ENCODE results near the gene TMOD2. TPM values are rescaled to one million over a fixed set of nuclear protein-coding genes. Genes with fewer than 3 reads are reported as not detected.

TMOD2 gene
- total RNA-seq, 2 experiments from 2014 or later, result 6.2 to 6.5 TPM

DNA sequence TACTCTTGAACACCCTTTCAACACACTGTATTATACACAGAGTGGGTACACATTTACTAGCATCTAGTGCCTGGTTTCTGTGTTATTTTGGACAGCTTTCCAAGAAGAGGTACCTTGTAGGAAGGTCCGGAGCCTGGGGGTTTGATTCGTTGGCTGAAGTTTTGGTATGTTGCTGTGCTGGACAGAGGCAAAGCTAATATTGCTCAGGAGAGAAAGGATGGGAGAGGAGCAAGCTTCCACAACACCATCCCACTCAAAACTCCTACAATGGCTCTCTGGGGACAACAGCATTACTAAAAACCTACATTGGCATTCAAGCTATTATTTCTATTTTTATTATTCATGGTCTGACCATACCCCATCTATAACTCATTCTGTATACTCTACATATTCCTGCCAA is 12.8 kb upstream of the TMOD2 start:
- H3K4me1 Mint-ChIP-seq, result peaks cover 36% of the 10 kb centered on the region
- H3K36me3 Mint-ChIP-seq (ENCODE audit: low read depth), result peaks cover 2% of the 10 kb centered on the region
- DNase-seq, result no peak
- peak overlapping the region; percentile 74 for H3K27ac Mint-ChIP-seq
- H3K4me3 Mint-ChIP-seq, result peak overlapping the region; percentile 73
- CTCF ChIA-PET, result interaction anchor here (1.3 to 1.8 kb wide), 2 partner anchors 38 to 88 kb away, joined by 4 to 12 read pairs; no protein-coding TSS in a partner anchor
- H3K9me3 Mint-ChIP-seq, result no peaks in the 10 kb centered on the region
- POLR2A ChIA-PET, result interaction anchor here (1.2 to 1.3 kb wide), 3 partner anchors 19 to 102 kb away, joined by 3 read pairs; no protein-coding TSS in a partner anchor
- H3K27me3 Mint-ChIP-seq, result no peaks in the 10 kb centered on the region

DNA sequence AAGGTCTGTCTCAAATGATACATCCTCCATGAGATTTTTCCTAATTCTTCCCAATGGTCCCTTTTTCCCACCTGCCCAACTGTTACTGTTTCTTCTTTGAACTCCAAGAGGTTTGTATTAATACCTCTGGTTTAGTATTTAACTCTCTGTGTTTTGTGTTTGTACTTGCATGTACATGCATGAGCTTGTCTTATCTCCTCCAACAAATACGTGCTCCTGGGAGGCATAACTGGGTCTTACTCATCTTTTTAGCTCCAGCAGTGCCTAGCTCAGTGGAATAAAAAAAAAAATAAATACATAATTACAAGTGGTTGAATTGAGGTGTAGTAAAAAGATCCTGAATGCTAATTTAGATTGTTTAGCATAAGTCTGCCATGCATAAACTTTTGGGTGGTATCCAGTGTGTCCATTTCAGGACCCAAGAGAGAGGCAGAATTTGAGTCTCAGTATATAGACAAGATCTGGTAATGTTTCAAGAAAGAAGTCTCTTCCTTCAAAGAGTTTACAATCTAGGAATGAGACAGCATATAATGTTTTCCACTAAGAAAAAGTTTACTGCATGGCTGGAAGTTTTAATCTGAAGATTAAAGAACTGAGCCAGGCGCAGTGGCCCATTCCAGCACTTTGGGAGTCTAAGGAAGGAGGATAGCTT is 12.2 kb upstream of the TMOD2 start:
- H3K27ac Mint-ChIP-seq, result no peak overlapping the region
- no peaks in the 10 kb centered on the region for H3K27me3 Mint-ChIP-seq
- peak overlapping the region; percentile 7 for H3K4me3 Mint-ChIP-seq
- peaks cover 33% of the 10 kb centered on the region for H3K4me1 Mint-ChIP-seq
- ChIA-PET POLR2A (interaction anchor here (1.2 kb wide), 1 partner anchor 18 kb away, joined by 3 read pairs; no protein-coding TSS in a partner anchor), CTCF (interaction anchor here (1.8 kb wide), 1 partner anchor 38 kb away, joined by 12 read pairs; no protein-coding TSS in a partner anchor)
- no peaks in the 10 kb centered on the region for H3K36me3 Mint-ChIP-seq (ENCODE audit: low read depth)
- DNase-seq, result no peak
- no peaks in the 10 kb centered on the region for H3K9me3 Mint-ChIP-seq

DNA sequence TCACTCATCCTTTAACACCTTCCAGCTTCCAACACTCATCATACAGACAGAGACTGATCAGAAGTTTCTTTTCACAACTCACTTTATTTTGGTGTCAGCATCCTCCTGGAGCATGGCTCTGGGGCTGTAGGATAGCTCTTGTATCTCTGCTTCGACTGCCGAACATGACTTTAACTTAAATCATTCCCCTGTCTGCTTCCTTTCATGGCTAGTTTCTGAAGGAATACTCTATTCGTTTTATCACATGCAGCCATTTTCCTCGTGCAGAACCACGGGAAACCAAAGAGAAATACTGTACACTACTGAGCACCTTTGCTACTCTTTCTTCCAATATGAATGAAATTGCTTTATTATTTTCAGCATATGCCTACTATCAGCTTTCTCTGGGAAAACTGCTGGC is 2.1 kb upstream of the TMOD2 start:
- CTCF ChIA-PET, result no interaction called here
- H3K4me3 Mint-ChIP-seq, result no peak overlapping the region
- peaks cover 20% of the 10 kb centered on the region for H3K4me1 Mint-ChIP-seq
- POLR2A ChIA-PET, result interaction anchor here (1.1 kb wide), 1 partner anchor 13 kb away, joined by 5 read pairs; no protein-coding TSS in a partner anchor
- peaks cover 3% of the 10 kb centered on the region for H3K9me3 Mint-ChIP-seq
- no peak overlapping the region for H3K27ac Mint-ChIP-seq
- DNase-seq, result no peak
- H3K27me3 Mint-ChIP-seq, result peaks cover 37% of the 10 kb centered on the region
- H3K36me3 Mint-ChIP-seq (ENCODE audit: low read depth), result peaks cover 3% of the 10 kb centered on the region

DNA sequence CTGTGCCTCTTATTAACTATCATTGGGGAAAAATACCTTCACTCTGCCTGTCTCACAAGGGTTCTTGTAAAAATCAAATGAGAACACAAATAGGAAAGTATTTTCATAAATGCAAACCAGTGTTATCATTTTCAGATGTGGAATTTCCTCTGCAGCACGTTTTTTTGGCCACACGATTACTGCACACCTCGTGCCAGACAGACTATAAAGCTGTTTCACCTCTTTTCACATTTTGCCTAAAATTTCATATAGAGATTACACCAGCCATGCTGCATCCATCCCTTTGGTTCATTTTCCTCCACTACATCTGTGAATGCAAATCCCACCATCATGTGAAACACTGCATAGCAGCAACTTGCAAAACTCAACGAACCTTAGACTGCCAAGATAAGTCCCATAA is 1.2 kb upstream of the TMOD2 start:
- peaks cover 3% of the 10 kb centered on the region for H3K9me3 Mint-ChIP-seq
- peak overlapping the region; percentile 62 for H3K4me3 Mint-ChIP-seq
- no peak for DNase-seq
- ChIA-PET POLR2A (interaction anchor here (3.4 kb wide), 1 partner anchor 13 kb away, joined by 16 read pairs; the partner anchor contains the start of gene LYSMD2), CTCF (no interaction called here)
- H3K27me3 Mint-ChIP-seq, result peaks cover 37% of the 10 kb centered on the region
- peaks cover 20% of the 10 kb centered on the region for H3K4me1 Mint-ChIP-seq
- H3K36me3 Mint-ChIP-seq (ENCODE audit: low read depth), result peaks cover 3% of the 10 kb centered on the region
- no peak overlapping the region for H3K27ac Mint-ChIP-seq

DNA sequence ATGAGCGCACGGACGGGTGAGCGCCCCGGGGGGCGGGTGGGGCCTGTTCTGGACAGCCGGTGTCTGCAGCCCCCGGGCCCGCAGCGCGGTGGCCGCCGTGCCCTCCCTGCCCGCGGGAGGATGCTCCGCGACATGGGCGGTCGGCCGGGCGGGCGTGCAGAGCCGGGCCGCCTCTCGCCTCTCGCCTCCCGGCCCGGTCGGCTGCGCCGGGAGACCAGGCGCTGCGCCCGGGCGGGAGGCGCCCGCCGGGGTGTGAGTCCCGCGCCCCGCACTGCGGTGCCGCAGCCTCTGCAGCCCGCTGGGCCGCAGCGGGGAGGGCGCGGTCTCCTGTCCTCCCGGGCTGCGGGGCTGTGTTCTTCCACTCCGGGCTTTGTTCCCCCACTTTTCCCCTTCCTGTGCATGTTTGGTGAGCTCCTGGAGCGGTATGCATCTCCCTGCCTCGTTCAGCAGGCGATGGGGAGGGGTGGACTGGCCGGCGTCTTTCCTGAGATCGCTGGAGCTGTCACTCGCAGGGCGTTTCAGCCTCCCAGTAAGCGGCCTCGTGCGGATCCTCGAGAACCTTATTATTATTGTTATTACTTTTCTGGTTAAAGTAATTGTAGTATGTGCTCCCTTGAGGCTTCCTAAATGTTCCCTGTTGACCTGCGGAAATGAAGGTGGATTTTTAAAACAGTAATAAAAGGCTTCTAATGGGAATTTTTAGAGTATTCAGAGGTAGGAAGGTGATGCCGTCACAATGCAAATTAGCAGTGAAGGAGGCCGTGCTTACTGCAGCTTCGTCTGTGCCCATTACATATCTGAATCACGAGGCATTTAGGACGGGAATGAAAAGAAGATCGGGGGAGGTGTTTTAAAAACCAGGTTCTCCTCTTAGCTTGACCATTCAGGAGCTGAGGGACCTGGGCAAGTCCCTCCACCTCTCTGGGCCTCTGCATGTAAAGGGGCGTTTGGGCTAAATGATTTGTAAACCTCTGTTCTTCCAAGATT is 593 bp downstream of the TMOD2 start:
- H3K36me3 Mint-ChIP-seq (ENCODE audit: low read depth), result peaks cover 3% of the 10 kb centered on the region
- POLR2A ChIA-PET, result interaction anchor here (3.4 kb wide), 1 partner anchor 15 kb away, joined by 16 read pairs; the partner anchor contains the start of gene LYSMD2
- H3K27me3 Mint-ChIP-seq, result peaks cover 33% of the 10 kb centered on the region
- peak; percentile 22 for DNase-seq
- H3K4me3 Mint-ChIP-seq, result peak overlapping the region; percentile 77
- H3K9me3 Mint-ChIP-seq, result peaks cover 3% of the 10 kb centered on the region
- CTCF ChIA-PET, result interaction anchor here (0.7 to 1.5 kb wide), 4 partner anchors 14 to 102 kb away, joined by 3 to 8 read pairs (median 4); partner anchors contain the start of gene LYSMD2
- H3K4me1 Mint-ChIP-seq, result peaks cover 24% of the 10 kb centered on the region
- no peak overlapping the region for H3K27ac Mint-ChIP-seq

DNA sequence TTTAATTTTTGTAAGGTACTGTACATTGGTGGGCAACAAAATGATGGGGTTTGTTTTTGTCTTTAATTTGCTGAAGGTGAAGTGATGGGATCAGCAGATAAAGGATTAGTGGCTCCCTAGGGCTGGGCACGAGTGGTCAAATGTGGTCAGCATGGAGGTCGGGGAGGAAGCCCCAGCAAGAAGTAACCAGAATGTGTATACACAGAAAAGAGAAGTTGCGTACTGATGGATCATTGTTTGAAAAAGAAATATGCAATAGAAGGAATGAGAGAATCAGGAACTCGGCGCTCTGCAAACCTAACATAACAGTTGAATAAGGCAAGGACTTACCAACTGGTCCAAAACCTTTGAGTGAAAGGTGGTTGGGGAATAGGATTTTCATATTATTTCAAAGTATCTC is 1.5 kb downstream of the TMOD2 start:
- ChIA-PET POLR2A (interaction anchor here (3.4 kb wide), 1 partner anchor 16 kb away, joined by 16 read pairs; the partner anchor contains the start of gene LYSMD2), CTCF (interaction anchor here (1.3 to 1.5 kb wide), 2 partner anchors 15 to 103 kb away, joined by 3 to 5 read pairs; partner anchors contain the start of gene LYSMD2)
- Mint-ChIP-seq H3K27me3 (peaks cover 32% of the 10 kb centered on the region), H3K27ac (no peak overlapping the region), H3K4me3 (peak overlapping the region; percentile 47), H3K36me3 (ENCODE audit: low read depth) (peaks cover 3% of the 10 kb centered on the region), H3K9me3 (peaks cover 3% of the 10 kb centered on the region), H3K4me1 (peaks cover 24% of the 10 kb centered on the region)
- no peak for DNase-seq

DNA sequence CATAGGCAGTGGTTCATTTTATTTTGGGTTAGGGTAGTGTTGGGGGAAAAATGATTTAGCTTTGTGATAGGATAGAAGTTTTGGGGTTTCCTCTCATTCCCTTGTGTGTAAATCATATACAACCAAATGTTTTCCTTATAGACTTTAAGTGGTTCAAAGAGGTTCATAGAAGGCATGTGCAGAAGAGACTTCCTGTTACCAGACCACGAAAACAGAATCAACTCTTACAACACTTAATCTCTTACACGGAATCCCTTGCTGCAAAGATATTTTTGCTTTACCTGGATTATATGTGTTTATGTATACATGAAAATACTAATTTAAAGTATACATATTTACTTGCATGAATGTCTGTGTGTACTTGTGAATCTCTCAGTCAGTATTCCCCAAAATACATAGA is 2.9 kb downstream of the TMOD2 start:
- H3K4me3 Mint-ChIP-seq, result no peak overlapping the region
- POLR2A ChIA-PET, result no interaction called here
- H3K36me3 Mint-ChIP-seq (ENCODE audit: low read depth), result peaks cover 3% of the 10 kb centered on the region
- peaks cover 31% of the 10 kb centered on the region for H3K27me3 Mint-ChIP-seq
- H3K9me3 Mint-ChIP-seq, result peaks cover 3% of the 10 kb centered on the region
- CTCF ChIA-PET, result interaction anchor here (0.8 kb wide), 1 partner anchor 23 kb away, joined by 3 read pairs; no protein-coding TSS in a partner anchor
- no peak for DNase-seq
- no peak overlapping the region for H3K27ac Mint-ChIP-seq
- peaks cover 24% of the 10 kb centered on the region for H3K4me1 Mint-ChIP-seq

DNA sequence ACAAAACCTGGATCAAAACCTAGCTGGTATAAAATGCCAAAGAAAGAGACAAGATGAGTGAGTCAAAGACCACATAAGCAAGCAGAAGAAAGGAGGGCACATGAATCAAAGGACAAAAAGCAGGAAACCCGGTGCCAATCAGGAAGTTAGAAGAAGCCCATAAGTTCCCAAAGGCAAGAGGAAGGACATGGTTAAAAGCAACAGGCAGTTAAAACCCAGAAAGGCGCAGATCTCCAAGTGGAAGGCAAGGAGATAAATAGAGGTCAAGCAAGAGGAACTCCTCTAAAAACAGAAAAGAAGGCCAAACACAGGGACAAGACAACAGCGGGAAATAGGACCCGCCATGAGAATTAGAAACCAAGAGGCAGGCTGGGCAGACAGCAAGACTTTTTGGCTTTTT is 4.4 kb downstream of the TMOD2 start:
- H3K4me3 Mint-ChIP-seq, result no peak overlapping the region
- peaks cover 19% of the 10 kb centered on the region for H3K27me3 Mint-ChIP-seq
- H3K4me1 Mint-ChIP-seq, result peaks cover 20% of the 10 kb centered on the region
- no peak for DNase-seq
- CTCF ChIA-PET, result interaction anchor here (0.6 to 1.6 kb wide), 2 partner anchors 12 to 275 kb away, joined by 3 to 4 read pairs; no protein-coding TSS in a partner anchor
- peaks cover 3% of the 10 kb centered on the region for H3K36me3 Mint-ChIP-seq (ENCODE audit: low read depth)
- H3K27ac Mint-ChIP-seq, result no peak overlapping the region
- H3K9me3 Mint-ChIP-seq, result peaks cover 3% of the 10 kb centered on the region
- POLR2A ChIA-PET, result no interaction called here

DNA sequence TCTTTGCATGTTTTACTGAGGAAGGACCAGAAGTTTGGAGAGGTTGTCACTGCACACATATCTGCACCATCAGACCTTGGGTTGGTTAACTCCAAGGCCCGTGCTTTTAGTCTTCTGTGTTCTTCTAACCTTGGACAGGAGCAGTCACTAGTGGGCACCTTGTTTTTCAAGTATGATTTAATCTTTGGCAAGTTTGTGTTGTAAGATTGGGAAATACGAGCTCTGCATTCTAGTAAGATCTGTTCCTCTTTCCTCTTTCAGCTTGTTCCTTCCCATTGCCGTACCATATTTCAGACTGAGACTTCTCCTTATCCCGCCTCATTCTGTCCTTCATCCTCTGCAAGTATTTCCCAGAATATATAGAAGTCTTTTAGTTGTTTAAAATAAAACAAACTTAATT is 5.1 kb downstream of the TMOD2 start:
- no peak for DNase-seq
- peaks cover 3% of the 10 kb centered on the region for H3K36me3 Mint-ChIP-seq (ENCODE audit: low read depth)
- peaks cover 16% of the 10 kb centered on the region for H3K27me3 Mint-ChIP-seq
- H3K9me3 Mint-ChIP-seq, result peaks cover 3% of the 10 kb centered on the region
- H3K4me1 Mint-ChIP-seq, result peaks cover 17% of the 10 kb centered on the region
- H3K4me3 Mint-ChIP-seq, result no peak overlapping the region
- ChIA-PET CTCF (interaction anchor here (1.6 to 2.6 kb wide), 2 partner anchors 11 to 20 kb away, joined by 3 to 17 read pairs; no protein-coding TSS in a partner anchor), POLR2A (no interaction called here)
- no peak overlapping the region for H3K27ac Mint-ChIP-seq

DNA sequence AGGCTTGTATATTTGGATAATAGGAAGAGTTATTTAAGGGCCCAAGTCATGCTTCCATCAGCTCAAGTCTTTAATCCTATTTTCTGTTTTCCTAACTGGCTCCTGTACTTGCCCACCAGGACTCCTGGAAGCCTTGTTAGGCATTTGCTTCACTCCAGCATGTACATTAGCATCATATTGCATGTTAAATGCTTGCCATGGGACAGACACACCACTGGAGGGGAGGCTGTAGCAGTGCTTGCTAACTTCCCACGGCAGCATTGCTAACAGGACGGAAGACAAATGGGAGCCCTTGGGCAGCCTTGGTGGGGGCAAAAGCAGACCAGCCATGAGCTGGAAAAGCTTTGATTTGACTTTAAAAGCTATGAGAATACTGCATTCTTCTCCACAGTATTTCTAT is 6.1 kb downstream of the TMOD2 start:
- Mint-ChIP-seq H3K4me3 (no peak overlapping the region), H3K27ac (no peak overlapping the region), H3K36me3 (ENCODE audit: low read depth) (peaks cover 3% of the 10 kb centered on the region), H3K27me3 (peaks cover 16% of the 10 kb centered on the region), H3K9me3 (peaks cover 3% of the 10 kb centered on the region), H3K4me1 (peaks cover 15% of the 10 kb centered on the region)
- ChIA-PET CTCF (interaction anchor here (2.6 kb wide), 1 partner anchor 19 kb away, joined by 17 read pairs; no protein-coding TSS in a partner anchor), POLR2A (interaction anchor here (0.6 kb wide), 1 partner anchor 19 kb away, joined by 3 read pairs; no protein-coding TSS in a partner anchor)
- no peak for DNase-seq

DNA sequence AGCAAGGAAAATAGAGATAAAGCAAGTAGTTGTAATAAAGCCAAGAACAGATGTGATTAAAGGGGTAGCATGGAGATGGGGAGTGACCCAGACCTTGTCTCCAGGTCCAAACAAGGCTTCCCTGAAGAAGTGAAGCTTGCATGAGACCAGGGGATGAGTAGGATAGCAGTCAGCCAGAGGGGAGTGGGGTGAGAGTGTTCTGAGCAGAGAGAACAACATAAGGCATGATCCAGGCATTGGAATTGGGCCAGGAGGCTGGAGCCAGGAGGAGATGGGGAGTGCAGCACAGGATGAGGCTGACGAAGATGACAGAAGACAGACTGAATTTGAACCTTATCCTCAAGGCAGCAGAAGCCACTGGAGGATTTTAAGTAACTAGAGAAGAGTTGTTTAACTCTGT is 7.2 kb downstream of the TMOD2 start:
- peaks cover 3% of the 10 kb centered on the region for H3K9me3 Mint-ChIP-seq
- DNase-seq, result no peak
- peaks cover 8% of the 10 kb centered on the region for H3K27me3 Mint-ChIP-seq
- no peaks in the 10 kb centered on the region for H3K36me3 Mint-ChIP-seq (ENCODE audit: low read depth)
- no peak overlapping the region for H3K4me3 Mint-ChIP-seq
- CTCF ChIA-PET, result interaction anchor here (0.8 to 2.6 kb wide), 2 partner anchors 9 to 18 kb away, joined by 3 to 17 read pairs; no protein-coding TSS in a partner anchor
- H3K4me1 Mint-ChIP-seq, result peaks cover 8% of the 10 kb centered on the region
- H3K27ac Mint-ChIP-seq, result no peak overlapping the region
- POLR2A ChIA-PET, result no interaction called here

DNA sequence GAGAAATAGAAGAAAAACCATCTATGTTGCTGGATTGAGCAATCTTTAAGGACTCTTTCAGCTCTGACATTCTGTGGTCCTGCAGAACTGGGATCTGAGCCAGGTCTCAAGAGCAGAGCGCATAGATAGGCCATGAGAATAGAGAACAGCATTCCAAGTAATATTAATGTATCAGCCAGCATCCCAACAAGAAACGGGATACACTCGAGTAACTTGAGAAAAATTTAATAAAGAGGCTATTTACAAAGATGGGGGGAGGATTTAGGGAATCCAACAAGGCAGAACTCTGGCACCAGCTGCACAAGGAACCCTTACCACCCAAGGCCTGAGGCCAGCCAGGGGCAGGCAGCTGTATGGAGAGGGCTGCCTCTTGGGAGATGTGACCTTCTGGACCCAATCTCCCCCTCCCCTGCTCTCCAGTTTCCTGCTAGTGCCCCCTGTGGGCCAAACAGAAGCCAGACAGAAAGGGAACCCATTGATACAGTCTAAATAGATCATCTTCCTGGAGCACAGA is 8.2 kb downstream of the TMOD2 start:
- ChIA-PET CTCF (interaction anchor here (0.7 kb wide), 1 partner anchor 109 kb away, joined by 3 read pairs; no protein-coding TSS in a partner anchor), POLR2A (no interaction called here)
- Mint-ChIP-seq H3K27me3 (peaks cover 4% of the 10 kb centered on the region), H3K4me1 (peaks cover 4% of the 10 kb centered on the region), H3K27ac (no peak overlapping the region), H3K4me3 (no peak overlapping the region), H3K9me3 (no peaks in the 10 kb centered on the region), H3K36me3 (ENCODE audit: low read depth) (no peaks in the 10 kb centered on the region)
- no peak for DNase-seq
